Ectodermal cell (in vitro differentiated cells): ENCODE measurements around the gene COBLL1.

ENCODE experiments used
- H3K27ac ChIP-seq: 2 replicates; pipeline ENCODE4 v1.7.0; 2013; ENCODE audit warnings: mild to moderate bottlenecking, low read depth, low read length; ENCODE audit not compliant: insufficient read depth, poor library complexity, severe bottlenecking
- H3K27me3 ChIP-seq: 2 replicates; pipeline ENCODE4 v1.7.0; 2013; ENCODE audit warnings: mild to moderate bottlenecking, low read length; ENCODE audit not compliant: insufficient read depth, control insufficient read depth, poor library complexity, severe bottlenecking
- H3K36me3 ChIP-seq: one replicate; pipeline ENCODE4 v1.7.0; 2013; ENCODE audit warnings: low read length; ENCODE audit not compliant: control insufficient read depth, insufficient read depth
- H3K4me1 ChIP-seq: one replicate; pipeline ENCODE4 v1.7.0; 2013; ENCODE audit warnings: low read length; ENCODE audit not compliant: control insufficient read depth, insufficient read depth
- H3K4me3 ChIP-seq: 2 replicates; pipeline ENCODE4 v1.7.0; 2013; ENCODE audit warnings: low read depth, low read length, control low read depth; ENCODE audit not compliant: insufficient read depth
- H3K9me3 ChIP-seq: 2 replicates; pipeline ENCODE4 v1.7.0; 2013; ENCODE audit warnings: mild to moderate bottlenecking, low read length, moderate library complexity; ENCODE audit not compliant: control insufficient read depth
- WGBS, 2 experiments: methylation state at CpG; one replicate each; pipeline ENCODE4 v1.1.7; 2013; ENCODE audit warnings: missing lambda C conversion rate in 2 of 2; 5-methylcytosine and 5-hydroxymethylcytosine counted together

Gene COBLL1

DNA sequence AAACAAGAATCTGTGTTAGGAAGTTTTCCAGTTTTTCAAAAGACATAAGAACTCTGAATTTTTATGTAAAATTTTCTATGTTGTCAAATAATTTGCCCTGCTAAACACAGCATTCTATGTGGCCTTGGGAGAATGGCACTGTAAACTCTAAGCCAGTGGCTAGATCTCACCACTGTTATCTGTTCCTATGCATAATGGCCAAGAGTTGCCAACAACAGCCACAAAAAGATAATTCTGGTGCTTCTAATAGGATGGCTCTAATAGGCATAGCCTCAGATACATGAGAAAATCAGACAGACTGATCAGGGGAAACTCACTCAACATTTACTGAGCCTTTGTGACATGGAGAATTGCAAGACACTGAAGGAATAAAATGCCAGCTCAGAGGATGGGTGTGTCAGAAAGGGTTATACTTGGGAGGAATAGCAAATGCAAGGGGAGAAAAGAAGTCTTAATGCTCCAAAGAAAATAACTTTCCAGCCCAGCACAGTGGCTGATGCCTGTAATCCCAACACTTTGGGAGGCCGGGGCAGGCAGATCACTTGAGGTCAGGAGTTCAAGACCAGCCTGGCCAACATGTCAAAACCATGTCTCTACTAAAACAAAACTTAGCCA, 63.7 kb downstream of the COBLL1 start:
- Histone ChIP-seq H3K4me3 (no peak overlapping the region), H3K9me3 (no peaks in the 10 kb centered on the region), H3K4me1 (no peaks in the 10 kb centered on the region), H3K27ac (no peak overlapping the region), H3K36me3 (no peaks in the 10 kb centered on the region), H3K27me3 (no peaks in the 10 kb centered on the region)
- 81 to 89% methylated on average over 1 of the region's 1 CpG for WGBS, 2 experiments

DNA sequence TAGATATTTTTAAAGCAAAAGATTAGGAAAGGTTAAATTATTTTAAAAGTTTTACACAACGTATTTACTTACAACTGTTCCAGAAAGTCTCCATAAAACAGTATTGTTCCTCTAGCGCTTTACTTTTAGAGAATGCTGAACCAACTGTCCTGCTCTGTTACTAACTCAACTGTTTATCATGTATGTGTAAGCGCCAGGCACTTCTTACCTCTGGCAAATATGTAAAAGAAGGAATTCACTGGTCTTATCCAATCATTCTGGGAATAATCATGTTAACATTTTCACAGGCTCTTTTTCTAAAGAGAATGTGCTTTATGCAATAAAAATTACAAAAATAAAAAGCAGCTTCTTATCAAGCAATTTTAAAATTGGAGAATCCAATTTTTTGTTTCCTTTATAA, 68.0 kb downstream of the COBLL1 start:
- H3K9me3 ChIP-seq = no peaks in the 10 kb centered on the region
- no peaks in the 10 kb centered on the region for H3K36me3 ChIP-seq
- H3K4me3 ChIP-seq = no peak overlapping the region
- no peaks in the 10 kb centered on the region for H3K4me1 ChIP-seq
- H3K27ac ChIP-seq = no peak overlapping the region
- 92 to 97% methylated on average over 2 to 3 of the region's 3 CpGs for WGBS, 2 experiments
- H3K27me3 ChIP-seq = no peaks in the 10 kb centered on the region

DNA sequence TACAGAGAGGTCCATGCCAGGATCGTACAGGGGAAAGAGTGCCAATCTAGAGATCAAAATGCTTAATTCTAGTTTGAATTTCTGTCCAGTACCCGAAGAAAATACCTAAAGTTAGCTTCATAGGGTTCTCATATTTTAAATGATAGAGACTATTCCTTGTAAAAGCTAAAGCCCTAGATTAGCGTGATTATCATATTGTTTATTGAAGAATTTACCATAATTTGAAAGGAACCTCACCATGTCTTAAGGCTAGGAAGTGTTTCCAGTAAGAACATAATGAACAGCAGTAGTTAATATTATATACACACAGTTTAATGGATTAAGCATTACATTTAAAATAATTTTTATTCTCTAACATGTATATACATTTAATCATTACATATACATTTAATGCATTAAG, 68.5 kb downstream of the COBLL1 start:
- H3K4me3 ChIP-seq = no peak overlapping the region
- H3K36me3 ChIP-seq = no peaks in the 10 kb centered on the region
- H3K9me3 ChIP-seq = no peaks in the 10 kb centered on the region
- H3K27ac ChIP-seq = no peak overlapping the region
- H3K27me3 ChIP-seq = no peaks in the 10 kb centered on the region
- no peaks in the 10 kb centered on the region for H3K4me1 ChIP-seq
- WGBS, 2 experiments = 87 to 91% methylated on average over 2 to 3 of the region's 3 CpGs

DNA sequence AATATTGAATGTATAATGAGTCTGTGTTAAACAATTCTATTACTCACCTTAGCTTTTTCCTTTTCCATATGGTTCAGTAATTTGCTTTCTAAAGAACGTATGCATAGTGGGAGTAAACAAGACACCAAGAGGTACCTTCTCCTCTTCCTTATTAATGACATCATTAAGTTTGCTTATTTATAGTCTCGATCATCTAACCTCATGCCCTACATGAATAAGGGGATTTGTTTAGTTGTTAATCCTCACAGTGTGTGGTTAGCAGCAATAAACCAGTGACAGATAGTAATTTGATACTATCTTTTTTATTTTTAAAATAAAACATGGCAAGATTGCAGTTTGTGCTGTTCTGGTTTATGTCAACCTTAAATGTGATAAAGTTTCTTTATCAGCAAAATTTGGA, 69.7 kb downstream of the COBLL1 start:
- H3K27ac ChIP-seq = no peak overlapping the region
- no peaks in the 10 kb centered on the region for H3K9me3 ChIP-seq

DNA sequence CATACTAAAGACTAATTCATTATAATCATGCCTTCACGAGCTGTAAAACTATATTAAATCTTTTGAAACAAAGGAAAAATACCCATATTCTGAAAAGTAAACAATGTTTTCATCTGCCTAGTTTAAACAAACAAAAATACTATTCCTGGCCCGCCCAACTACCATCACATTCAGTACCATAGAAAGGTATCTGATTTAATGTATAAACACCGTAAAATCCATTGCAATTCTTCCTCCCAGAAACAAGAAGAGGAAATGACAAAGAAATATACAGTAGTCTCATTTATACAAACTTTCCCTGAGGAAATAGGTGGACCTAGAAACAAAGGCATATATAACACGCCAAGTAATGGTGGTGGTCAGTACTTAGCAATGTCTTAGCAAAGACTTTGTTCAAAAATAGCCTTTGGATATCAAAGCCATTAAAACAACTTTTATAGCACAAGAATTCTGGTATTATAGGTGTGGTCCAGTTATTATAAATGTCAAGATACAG, 71.2 kb downstream of the COBLL1 start:
- H3K36me3 ChIP-seq = no peaks in the 10 kb centered on the region
- WGBS, 2 experiments = 93 to 95% methylated on average over 2 to 4 of the region's 4 CpGs
- no peaks in the 10 kb centered on the region for H3K9me3 ChIP-seq
- no peaks in the 10 kb centered on the region for H3K27me3 ChIP-seq
- H3K4me1 ChIP-seq = no peaks in the 10 kb centered on the region
- no peak overlapping the region for H3K27ac ChIP-seq
- H3K4me3 ChIP-seq = no peak overlapping the region

More for the DNA sequence above, 69.7 kb downstream of the COBLL1 start:
- H3K4me1 ChIP-seq = no peaks in the 10 kb centered on the region
- no peaks in the 10 kb centered on the region for H3K36me3 ChIP-seq
- WGBS, 2 experiments = 100% methylated on average over 1 of the region's 2 CpGs
- no peak overlapping the region for H3K4me3 ChIP-seq
- H3K27me3 ChIP-seq = no peaks in the 10 kb centered on the region

DNA sequence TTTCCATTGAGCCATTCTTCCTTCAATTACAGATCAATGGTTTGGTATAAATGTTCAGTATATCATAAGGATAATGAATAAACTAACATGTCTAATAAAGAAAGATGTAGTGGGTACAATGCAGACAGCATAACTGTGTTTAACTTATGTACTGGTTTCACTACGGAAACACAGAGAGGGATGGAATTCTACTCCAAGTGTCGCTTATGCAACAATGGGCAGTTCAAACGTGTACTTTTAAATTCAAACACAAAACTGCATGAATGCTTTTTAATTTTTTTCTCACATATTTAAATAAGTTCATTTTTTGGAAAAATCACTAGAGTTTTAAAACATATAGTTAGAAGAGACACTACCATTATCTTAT, 74.7 kb downstream of the COBLL1 start:
- Histone ChIP-seq H3K4me1 (no peaks in the 10 kb centered on the region), H3K9me3 (no peaks in the 10 kb centered on the region), H3K27ac (no peak overlapping the region), H3K27me3 (no peaks in the 10 kb centered on the region), H3K4me3 (no peak overlapping the region), H3K36me3 (no peaks in the 10 kb centered on the region)
- 95 to 100% methylated on average over 3 of the region's 3 CpGs for WGBS, 2 experiments

DNA sequence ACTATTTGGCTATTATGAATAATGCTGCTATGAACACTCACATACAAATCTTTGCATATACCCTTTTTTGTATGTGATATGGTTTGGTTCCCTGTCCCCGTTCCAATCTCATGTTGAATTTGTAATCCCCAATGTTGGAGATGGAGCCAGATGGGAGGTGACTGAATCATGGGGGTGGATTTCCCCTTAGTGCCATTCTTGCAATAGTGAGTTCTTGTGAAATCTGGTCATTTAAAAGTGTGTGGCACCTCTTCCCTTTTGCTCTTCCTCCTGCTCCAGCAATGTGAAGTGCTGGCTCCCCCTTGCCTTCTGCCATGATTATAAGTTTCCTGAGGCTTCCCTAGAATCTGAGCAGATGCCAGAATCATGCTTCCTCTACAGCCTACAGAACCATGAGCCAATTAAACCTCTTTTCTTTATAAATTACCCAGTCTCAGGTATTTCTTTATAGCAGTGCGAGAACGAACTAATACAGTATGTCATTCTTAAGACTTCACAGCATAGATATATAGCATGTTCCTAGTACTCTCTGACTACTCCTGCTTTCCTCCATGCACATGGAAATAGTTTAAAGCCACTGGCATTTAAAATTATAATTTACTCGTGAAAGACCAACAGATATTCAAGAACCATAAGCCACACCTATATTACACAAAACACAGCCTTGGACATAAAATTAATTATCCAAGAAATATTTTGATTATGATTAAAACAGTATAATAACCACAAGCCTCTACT, 75.2 kb downstream of the COBLL1 start:
- no peaks in the 10 kb centered on the region for H3K36me3 ChIP-seq
- H3K9me3 ChIP-seq = no peaks in the 10 kb centered on the region
- H3K27ac ChIP-seq = no peak overlapping the region
- no peaks in the 10 kb centered on the region for H3K27me3 ChIP-seq
- H3K4me3 ChIP-seq = no peak overlapping the region
- 99 to 100% methylated on average over 4 of the region's 4 CpGs for WGBS, 2 experiments
- no peaks in the 10 kb centered on the region for H3K4me1 ChIP-seq

DNA sequence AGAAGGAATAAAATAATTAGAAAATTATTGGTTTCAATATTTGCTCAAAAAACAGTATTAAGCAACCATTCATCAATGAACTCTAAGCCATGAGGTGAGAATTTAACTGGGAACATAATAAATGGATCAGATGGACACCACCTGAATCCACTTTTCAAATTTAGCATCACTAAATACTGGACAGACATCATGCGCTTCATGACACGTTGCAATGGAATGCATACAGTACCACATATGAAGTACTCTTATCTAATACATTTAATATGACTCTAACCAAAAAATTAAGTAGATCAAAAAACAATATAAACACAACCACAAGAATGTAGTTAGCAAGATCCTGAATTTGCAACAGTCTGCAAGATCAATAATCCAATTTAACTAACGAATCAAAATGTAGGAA, 76.6 kb downstream of the COBLL1 start:
- 96 to 100% methylated on average over 2 to 3 of the region's 3 CpGs for WGBS, 2 experiments
- Histone ChIP-seq H3K27me3 (no peaks in the 10 kb centered on the region), H3K4me1 (no peaks in the 10 kb centered on the region), H3K9me3 (no peaks in the 10 kb centered on the region), H3K36me3 (no peaks in the 10 kb centered on the region), H3K4me3 (no peak overlapping the region), H3K27ac (no peak overlapping the region)

DNA sequence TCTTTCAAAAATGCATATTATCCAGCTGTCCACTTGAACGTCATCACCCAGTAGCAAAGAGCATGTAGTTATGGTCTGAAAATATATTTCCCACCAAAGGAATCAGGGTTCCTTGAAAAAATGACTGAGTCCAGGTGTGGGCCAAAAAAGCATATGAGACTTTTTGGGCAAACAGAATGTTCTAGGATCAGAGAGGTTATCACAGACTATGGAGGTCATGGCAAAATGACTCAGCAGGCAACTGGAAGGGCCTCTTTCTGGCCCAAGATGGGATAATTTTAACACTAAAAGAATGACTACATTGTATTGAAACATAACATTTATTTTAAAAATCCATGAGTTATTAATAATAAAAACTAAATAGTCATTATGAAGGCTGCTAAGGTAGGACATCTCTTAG, 77.1 kb downstream of the COBLL1 start:
- no peak overlapping the region for H3K27ac ChIP-seq
- no peak overlapping the region for H3K4me3 ChIP-seq
- 100% methylated on average over 1 of the region's 1 CpG for WGBS, 2 experiments
- no peaks in the 10 kb centered on the region for H3K9me3 ChIP-seq
- H3K27me3 ChIP-seq = no peaks in the 10 kb centered on the region
- H3K36me3 ChIP-seq = no peaks in the 10 kb centered on the region
- no peaks in the 10 kb centered on the region for H3K4me1 ChIP-seq

DNA sequence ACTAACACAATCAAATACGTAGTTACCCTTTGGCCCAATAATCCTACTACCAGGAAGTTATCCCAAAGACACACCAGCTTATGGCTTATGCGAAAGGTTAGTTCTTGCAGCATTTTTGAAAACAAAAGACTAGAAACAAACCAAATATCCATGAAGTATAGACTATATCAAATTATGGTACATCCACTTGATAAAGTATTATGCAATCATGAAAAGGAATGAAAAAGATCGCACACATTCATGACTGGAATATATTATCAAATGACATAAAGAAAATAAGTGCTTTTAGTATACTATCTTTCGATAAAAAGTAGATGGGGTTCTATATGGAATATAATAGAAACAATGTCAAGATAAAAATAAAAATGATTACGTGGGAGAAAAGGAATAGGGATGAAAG, 78.2 kb downstream of the COBLL1 start:
- no peaks in the 10 kb centered on the region for H3K9me3 ChIP-seq
- no peaks in the 10 kb centered on the region for H3K36me3 ChIP-seq
- no peaks in the 10 kb centered on the region for H3K4me1 ChIP-seq
- no peak overlapping the region for H3K27ac ChIP-seq
- no peak overlapping the region for H3K4me3 ChIP-seq
- 96% methylated on average over 4 of the region's 5 CpGs; no CpG with 5 or more reads in 1 of the 2 experiments for WGBS, 2 experiments
- no peaks in the 10 kb centered on the region for H3K27me3 ChIP-seq
